Endodermal cell (in vitro differentiated cells): ENCODE measurements around the gene PLEKHA6. TPM values are rescaled to one million over a fixed set of nuclear protein-coding genes. Genes with fewer than 3 reads are reported as not detected.

ENCODE experiments used
- DNase-seq: peaks from one replicate; pipeline ENCODE4 v3.0.0-alpha.2; 2017
- H3K27ac ChIP-seq: 2 replicates; pipeline ENCODE4 v1.5.1; 2013; ENCODE audit warnings: mild to moderate bottlenecking, low read depth, low read length, moderate library complexity
- H3K27me3 ChIP-seq: 2 replicates; pipeline ENCODE4 v1.6.1; 2013; ENCODE audit warnings: mild to moderate bottlenecking, low read length, moderate library complexity; ENCODE audit not compliant: insufficient read depth, control insufficient read depth, poor library complexity, severe bottlenecking
- H3K36me3 ChIP-seq: 2 replicates; pipeline ENCODE4 v1.7.0; 2013; ENCODE audit warnings: mild to moderate bottlenecking, low read length, moderate library complexity; ENCODE audit not compliant: control insufficient read depth, insufficient read depth
- H3K4me1 ChIP-seq: one replicate; pipeline ENCODE4 v1.7.0; 2013; ENCODE audit warnings: low read length; ENCODE audit not compliant: control insufficient read depth, insufficient read depth
- H3K4me3 ChIP-seq: 2 replicates; pipeline ENCODE4 v1.5.1; 2013; ENCODE audit warnings: mild to moderate bottlenecking, low read length, moderate library complexity
- H3K9ac ChIP-seq: 2 replicates; pipeline ENCODE4 v1.6.1; 2013; ENCODE audit warnings: mild to moderate bottlenecking, low read length, moderate library complexity; ENCODE audit not compliant: poor library complexity, severe bottlenecking; ENCODE audit errors: extremely low read depth
- H3K9me3 ChIP-seq: 2 replicates; pipeline ENCODE4 v1.6.1; 2013; ENCODE audit warnings: mild to moderate bottlenecking, low read length, moderate library complexity; ENCODE audit not compliant: control insufficient read depth
- H3K27ac Mint-ChIP-seq: 2 replicates; pipeline ENCODE4 v1.8.0; 2020; ENCODE audit warnings: mixed read lengths
- H3K27me3 Mint-ChIP-seq: 2 replicates; pipeline ENCODE4 v1.8.0; 2021; ENCODE audit warnings: mild to moderate bottlenecking, mixed read lengths; ENCODE audit not compliant: insufficient read depth
- H3K36me3 Mint-ChIP-seq: 2 replicates; pipeline ENCODE4 v1.8.0; 2020; ENCODE audit warnings: low read depth, mixed read lengths
- H3K4me1 Mint-ChIP-seq: 2 replicates; pipeline ENCODE4 v1.8.0; 2020; ENCODE audit warnings: mixed read lengths
- H3K4me3 Mint-ChIP-seq: 2 replicates; pipeline ENCODE4 v1.8.0; 2020; ENCODE audit warnings: mild to moderate bottlenecking, moderate library complexity, mixed read lengths
- H3K9me3 Mint-ChIP-seq: 2 replicates; pipeline ENCODE4 v1.8.0; 2020; ENCODE audit warnings: mild to moderate bottlenecking, mixed read lengths
- WGBS, 2 experiments: methylation state at CpG; one replicate each; pipeline versions ENCODE4 v1.1.5 to v1.1.7; 2013; ENCODE audit warnings: missing lambda C conversion rate in 2 of 2, mixed read lengths in 1 of 2; ENCODE audit not compliant: insufficient coverage in 1 of 2, insufficient read length in 1 of 2; 5-methylcytosine and 5-hydroxymethylcytosine counted together
- total RNA-seq, 2 donors: library from RNA; stranded (reverse); fragmentation: NEBNext Ultra II Directional in 1 of 2; extraction: Animal tissue kit (Norgen Biotek cat#: 25700) in 1 of 2; gene quantifications; 2 replicates in 1 of 2; 3 replicates in 1 of 2; pipeline ENCODE4 v1.2.1, GENCODE V29; 2021
- TF ChIP-seq, protein P1 (sequence below): fragments of 200-600 bp; sonication (generic); conservative IDR thresholded peaks from 2 replicates; pipeline ENCODE4 v1.5.0; 2021; ENCODE audit warnings: antibody characterized with exemption, mild to moderate bottlenecking

The PLEKHA6 gene
- total RNA-seq, 2 donors from 2014 or later: 37.0 to 43.3 TPM

DNA sequence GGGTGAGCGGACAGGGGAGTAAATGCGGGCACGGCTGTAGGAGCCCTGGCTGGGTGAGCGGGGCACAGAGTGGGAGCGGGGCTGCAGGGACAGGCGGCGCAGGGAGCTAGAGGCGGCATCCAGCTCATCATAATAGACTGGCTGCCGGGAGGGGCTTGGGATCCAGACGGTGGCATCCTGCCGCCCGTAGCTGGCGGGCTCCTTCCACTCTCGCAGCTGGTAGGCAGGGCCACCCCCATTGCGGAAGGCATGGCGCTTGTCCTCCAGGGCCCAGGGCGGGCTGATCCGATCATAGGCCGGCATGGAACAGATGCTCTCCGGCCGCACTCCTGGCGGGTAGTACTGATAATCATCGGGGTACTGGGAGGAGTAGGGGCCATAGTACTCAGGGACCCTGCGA lies 102.3 kb downstream of the PLEKHA6 start:
- DNase-seq: no peak
- Mint-ChIP-seq H3K4me1 (peaks cover 22% of the 10 kb centered on the region), H3K27me3 (no peaks in the 10 kb centered on the region), H3K4me3 (no peak overlapping the region), H3K27ac (no peak overlapping the region), H3K9me3 (no peaks in the 10 kb centered on the region), H3K36me3 (peaks cover 64% of the 10 kb centered on the region)
- Histone ChIP-seq H3K27me3 (no peaks in the 10 kb centered on the region), H3K9ac (no peak overlapping the region), H3K9me3 (no peaks in the 10 kb centered on the region), H3K27ac (no peak overlapping the region), H3K4me1 (peaks cover 4% of the 10 kb centered on the region), H3K36me3 (peaks cover 14% of the 10 kb centered on the region), H3K4me3 (no peak overlapping the region)
- WGBS, 2 experiments: 94 to 100% methylated on average over 3 to 24 of the region's 24 CpGs
- TF ChIP-seq, protein P1, sequence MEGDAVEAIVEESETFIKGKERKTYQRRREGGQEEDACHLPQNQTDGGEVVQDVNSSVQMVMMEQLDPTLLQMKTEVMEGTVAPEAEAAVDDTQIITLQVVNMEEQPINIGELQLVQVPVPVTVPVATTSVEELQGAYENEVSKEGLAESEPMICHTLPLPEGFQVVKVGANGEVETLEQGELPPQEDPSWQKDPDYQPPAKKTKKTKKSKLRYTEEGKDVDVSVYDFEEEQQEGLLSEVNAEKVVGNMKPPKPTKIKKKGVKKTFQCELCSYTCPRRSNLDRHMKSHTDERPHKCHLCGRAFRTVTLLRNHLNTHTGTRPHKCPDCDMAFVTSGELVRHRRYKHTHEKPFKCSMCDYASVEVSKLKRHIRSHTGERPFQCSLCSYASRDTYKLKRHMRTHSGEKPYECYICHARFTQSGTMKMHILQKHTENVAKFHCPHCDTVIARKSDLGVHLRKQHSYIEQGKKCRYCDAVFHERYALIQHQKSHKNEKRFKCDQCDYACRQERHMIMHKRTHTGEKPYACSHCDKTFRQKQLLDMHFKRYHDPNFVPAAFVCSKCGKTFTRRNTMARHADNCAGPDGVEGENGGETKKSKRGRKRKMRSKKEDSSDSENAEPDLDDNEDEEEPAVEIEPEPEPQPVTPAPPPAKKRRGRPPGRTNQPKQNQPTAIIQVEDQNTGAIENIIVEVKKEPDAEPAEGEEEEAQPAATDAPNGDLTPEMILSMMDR: no peak

DNA sequence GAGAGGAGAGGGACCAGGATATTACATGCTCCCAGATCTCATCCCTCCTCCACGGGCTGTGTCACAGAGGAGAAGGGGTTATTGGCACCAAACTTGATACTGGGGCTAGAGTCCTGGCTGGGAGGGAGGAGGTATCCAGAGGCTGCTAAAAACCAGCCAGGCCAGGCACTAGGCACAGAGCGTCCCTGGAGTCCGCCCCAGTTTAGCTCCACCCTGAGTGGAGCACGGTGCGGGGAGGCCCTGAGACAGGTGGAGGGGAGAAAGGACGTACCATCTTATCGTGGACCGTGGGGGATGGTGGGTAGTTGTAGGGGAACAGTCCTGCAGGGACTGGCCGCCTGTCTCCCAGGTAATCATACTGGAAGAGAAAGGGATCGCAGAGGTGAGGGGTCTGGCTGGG lies 103.2 kb downstream of the PLEKHA6 start:
- H3K4me3 Mint-ChIP-seq: no peak overlapping the region
- H3K4me1 Mint-ChIP-seq: peaks cover 22% of the 10 kb centered on the region
- no peaks in the 10 kb centered on the region for H3K9me3 ChIP-seq
- H3K4me3 ChIP-seq: no peak overlapping the region
- H3K36me3 Mint-ChIP-seq: peaks cover 55% of the 10 kb centered on the region
- TF ChIP-seq, protein P1: no peak
- no peaks in the 10 kb centered on the region for H3K27me3 ChIP-seq
- DNase-seq: no peak
- H3K4me1 ChIP-seq: peaks cover 4% of the 10 kb centered on the region
- no peak overlapping the region for H3K27ac ChIP-seq
- 88 to 95% methylated on average over 3 to 10 of the region's 10 CpGs for WGBS, 2 experiments
- H3K9me3 Mint-ChIP-seq: no peaks in the 10 kb centered on the region
- H3K36me3 ChIP-seq: peaks cover 14% of the 10 kb centered on the region
- no peak overlapping the region for H3K9ac ChIP-seq
- H3K27ac Mint-ChIP-seq: no peak overlapping the region
- H3K27me3 Mint-ChIP-seq: no peaks in the 10 kb centered on the region

DNA sequence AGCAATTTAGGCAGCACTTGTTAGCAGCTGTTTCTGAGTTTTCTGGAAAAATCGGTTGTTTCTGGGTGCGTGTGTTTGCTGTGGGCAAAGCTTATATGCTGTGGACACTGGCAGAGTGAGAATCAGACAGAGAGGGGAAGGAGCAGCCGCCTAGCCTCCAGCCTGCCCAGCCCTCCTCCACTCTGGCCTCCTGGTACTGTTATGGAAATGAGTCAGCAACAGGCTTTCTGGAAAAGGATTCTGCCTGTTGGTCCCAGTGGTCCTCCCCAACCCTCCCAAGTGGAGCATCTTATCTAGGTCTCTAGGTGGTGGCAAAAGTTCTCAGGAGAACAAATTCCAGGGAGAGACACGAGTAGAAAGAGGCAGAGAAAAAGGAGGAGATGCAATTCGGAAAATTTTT lies 103.8 kb downstream of the PLEKHA6 start:
- H3K4me3 Mint-ChIP-seq: no peak overlapping the region
- 73 to 80% methylated on average over 1 to 5 of the region's 5 CpGs for WGBS, 2 experiments
- H3K27me3 Mint-ChIP-seq: no peaks in the 10 kb centered on the region
- DNase-seq: peak; percentile 64
- TF ChIP-seq, protein P1: no peak
- H3K27ac ChIP-seq: peak overlapping the region; percentile 89
- H3K9me3 ChIP-seq: no peaks in the 10 kb centered on the region
- no peaks in the 10 kb centered on the region for H3K27me3 ChIP-seq
- no peak overlapping the region for H3K9ac ChIP-seq
- H3K36me3 Mint-ChIP-seq: peaks cover 54% of the 10 kb centered on the region
- peaks cover 22% of the 10 kb centered on the region for H3K4me1 Mint-ChIP-seq
- H3K4me3 ChIP-seq: no peak overlapping the region
- no peaks in the 10 kb centered on the region for H3K9me3 Mint-ChIP-seq
- H3K4me1 ChIP-seq: peaks cover 4% of the 10 kb centered on the region
- H3K36me3 ChIP-seq: peaks cover 14% of the 10 kb centered on the region
- peak overlapping the region; percentile 48 for H3K27ac Mint-ChIP-seq
